Neural cell (in vitro differentiated cells): ENCODE measurements around the gene AGFG2. TPM values are rescaled to one million over a fixed set of nuclear protein-coding genes. Genes with fewer than 3 reads are reported as not detected.
A peak's percentile ranks its signal among the peaks of the same experiment; 100 is the strongest.

Experiments used
- H2AFZ ChIP-seq: fragments of 200-600, 300-800 bp; sonication (generic), shearing (Covaris generic); 2 replicates; pipeline ENCODE4 v1.6.0; 2014; ENCODE audit warnings: low read depth, mild to moderate bottlenecking, antibody characterized with exemption, low read length, moderate library complexity
- H3F3A ChIP-seq: fragments of 200-600 bp; shearing (Covaris generic); 2 replicates; pipeline ENCODE4 v1.6.1; 2016; ENCODE audit warnings: mild to moderate bottlenecking, moderate library complexity, mixed read lengths, antibody characterized with exemption, low read length; ENCODE audit not compliant: insufficient read depth, poor library complexity, severe bottlenecking
- H3K27ac ChIP-seq: fragments of 200-600, 300-800 bp; sonication (generic), shearing (Covaris generic); 2 replicates; pipeline ENCODE4 v1.5.1; 2014; ENCODE audit warnings: mild to moderate bottlenecking, low read length, moderate library complexity
- H3K27me3 ChIP-seq: fragments of 300-800, 200-600 bp; sonication (generic), shearing (Covaris generic); 2 replicates; pipeline ENCODE4 v1.6.0; 2014; ENCODE audit warnings: mild to moderate bottlenecking, low read depth, low read length, moderate library complexity; ENCODE audit not compliant: insufficient read depth
- H3K36me3 ChIP-seq: fragments of 300-800, 200-600 bp; sonication (generic), shearing (Covaris generic); 2 replicates; pipeline ENCODE4 v1.5.1; 2014; ENCODE audit warnings: mild to moderate bottlenecking, antibody characterized with exemption, low read length, moderate library complexity; ENCODE audit not compliant: insufficient read depth
- H3K4me2 ChIP-seq: fragments of 300-800, 200-600 bp; sonication (generic), shearing (Covaris generic); 2 replicates; pipeline ENCODE4 v1.6.0; 2014; ENCODE audit warnings: mild to moderate bottlenecking, low read length
- H3K4me3 ChIP-seq: fragments of 300-800, 200-600 bp; sonication (generic), shearing (Covaris generic); 2 replicates; pipeline ENCODE4 v1.5.1; 2014; ENCODE audit warnings: mild to moderate bottlenecking, low read length, moderate library complexity
- H3K79me2 ChIP-seq: fragments of 200-600 bp; shearing (Covaris generic); replicated peaks from 2 replicates; pipeline ENCODE4 v1.6.0; 2014; ENCODE audit warnings: mild to moderate bottlenecking, low read length, moderate library complexity; ENCODE audit not compliant: insufficient read depth
- H3K9ac ChIP-seq: fragments of 300-800, 200-600 bp; sonication (generic), shearing (Covaris generic); 2 replicates; pipeline ENCODE4 v1.6.1; 2016; ENCODE audit warnings: mild to moderate bottlenecking, low read length, mixed read lengths
- H3K9me2 ChIP-seq: fragments of 200-600 bp; shearing (Covaris generic); 2 replicates; pipeline ENCODE4 v1.6.1; 2016; ENCODE audit warnings: mild to moderate bottlenecking, low read length, mixed read lengths; ENCODE audit not compliant: insufficient read depth
- H3K9me3 ChIP-seq: fragments of 200-600, 300-800 bp; sonication (generic), shearing (Covaris generic); 2 replicates; pipeline ENCODE4 v1.6.1; 2016; ENCODE audit warnings: mild to moderate bottlenecking, mixed run types, low read length, moderate library complexity, mixed read lengths
- H4K20me1 ChIP-seq: fragments of 200-600 bp; shearing (Covaris generic); 2 replicates; pipeline ENCODE4 v1.6.1; 2016; ENCODE audit warnings: mild to moderate bottlenecking, mixed run types; ENCODE audit not compliant: insufficient read depth
- CTCF ChIP-seq: fragments of 450-650 bp; IDR thresholded peaks from 2 replicates; pipeline ENCODE4 v1.5.1; 2014; ENCODE audit warnings: antibody characterized with exemption, mild to moderate bottlenecking, moderate library complexity; ENCODE audit not compliant: poor library complexity, severe bottlenecking
- EP300 ChIP-seq: fragments of 450-650 bp; conservative IDR thresholded peaks from 2 replicates; pipeline ENCODE4 v1.6.1; 2014; ENCODE audit warnings: antibody characterized with exemption, mild to moderate bottlenecking, moderate library complexity; ENCODE audit not compliant: poor library complexity, severe bottlenecking
- EZH2 ChIP-seq: fragments of 200-600, 300-800 bp; shearing (Covaris generic), sonication (generic); IDR thresholded peaks from 2 replicates; pipeline ENCODE4 v1.6.1; 2014; ENCODE audit warnings: antibody characterized with exemption, low read length, borderline replicate concordance, mild to moderate bottlenecking; ENCODE audit not compliant: insufficient read depth, poor library complexity, severe bottlenecking
- MXI1 ChIP-seq: fragments of 450-650 bp; conservative IDR thresholded peaks from 2 replicates; pipeline ENCODE4 v1.6.1; 2014; ENCODE audit warnings: antibody characterized with exemption, mild to moderate bottlenecking; ENCODE audit not compliant: poor library complexity, severe bottlenecking
- POLR2AphosphoS5 ChIP-seq: IDR thresholded peaks from 2 replicates; pipeline ENCODE4 v1.6.1; 2012
- RAD21 ChIP-seq: fragments of 450-650 bp; conservative IDR thresholded peaks from 2 replicates; pipeline ENCODE4 v1.6.1; 2014; ENCODE audit warnings: antibody characterized with exemption, mild to moderate bottlenecking, moderate library complexity
- REST ChIP-seq: IDR thresholded peaks from 2 replicates; pipeline ENCODE4 v1.6.1; 2012; ENCODE audit warnings: borderline replicate concordance
- SMC3 ChIP-seq: fragments of 450-650 bp; conservative IDR thresholded peaks from 2 replicates; pipeline ENCODE4 v1.6.1; 2014; ENCODE audit warnings: antibody characterized with exemption, mild to moderate bottlenecking, moderate library complexity; ENCODE audit not compliant: poor library complexity
- TAF1 ChIP-seq: IDR thresholded peaks from 2 replicates; pipeline ENCODE4 v1.6.1; 2012; ENCODE audit warnings: low read depth
- polyA plus RNA-seq: library from polyadenylated mRNA; depleted of rRNA; stranded (reverse); fragments of >200 nt; gene quantifications from 2 replicates; pipeline ENCODE4 v1.2.3, GENCODE V29; 2014

Gene AGFG2
- polyA plus RNA-seq, 1 donor from 2014 or later: 3.4 TPM

GRCh38 chr7:100582650-100583049 lies 43.6 kb downstream of the AGFG2 start:
- no peak overlapping the region for H3K27ac ChIP-seq
- no peaks in the 10 kb centered on the region for H3F3A ChIP-seq
- H4K20me1 ChIP-seq: no peaks in the 10 kb centered on the region
- H3K27me3 ChIP-seq: no peaks in the 10 kb centered on the region
- H2AFZ ChIP-seq: no peak overlapping the region
- H3K9me3 ChIP-seq: no peaks in the 10 kb centered on the region
- H3K79me2 ChIP-seq: peaks cover 17% of the 10 kb centered on the region
- no peak overlapping the region for H3K4me2 ChIP-seq
- H3K9me2 ChIP-seq: no peaks in the 10 kb centered on the region
- no peaks in the 10 kb centered on the region for H3K36me3 ChIP-seq
- no peak overlapping the region for H3K9ac ChIP-seq
- TF ChIP-seq SMC3: no peak
- TF ChIP-seq RAD21: no peak
- TF ChIP-seq MXI1: no peak
- no peak for TF ChIP-seq POLR2AphosphoS5
- TF ChIP-seq EP300: no peak
- no peak for TF ChIP-seq TAF1
- TF ChIP-seq CTCF: no peak
- TF ChIP-seq EZH2: no peak
- no peak for TF ChIP-seq REST
- no peak overlapping the region for H3K4me3 ChIP-seq

- Histone ChIP-seq H2AFZ (no peak overlapping the region), H3K27ac (no peak overlapping the region)
These were observed 44.4 kb downstream of the AGFG2 start for GRCh38 chr7:100583132-100584053.

More at GRCh38 chr7:100583132-100584053, 44.4 kb downstream of the AGFG2 start:
- TF ChIP-seq REST: no peak
- TF ChIP-seq EP300: no peak
- TF ChIP-seq TAF1: no peak
- no peak for TF ChIP-seq MXI1
- TF ChIP-seq SMC3: no peak
- TF ChIP-seq POLR2AphosphoS5: no peak
- TF ChIP-seq EZH2: no peak
- TF ChIP-seq CTCF: no peak
- no peak for TF ChIP-seq RAD21
- Histone ChIP-seq H3K9me2 (no peaks in the 10 kb centered on the region), H4K20me1 (no peaks in the 10 kb centered on the region), H3K79me2 (peaks cover 17% of the 10 kb centered on the region), H3F3A (no peaks in the 10 kb centered on the region), H3K9me3 (no peaks in the 10 kb centered on the region), H3K27me3 (no peaks in the 10 kb centered on the region), H3K9ac (no peak overlapping the region), H3K36me3 (no peaks in the 10 kb centered on the region), H3K4me3 (peak overlapping the region; percentile 99), H3K4me2 (no peak overlapping the region)
